Lower leg skin (tissue), 3 donors: ENCODE measurements around the gene ATP8B4.
"Not testable (repeated sequence)": the region's sequence is repeated elsewhere in the genome, so short reads cannot be mapped to it uniquely, and the experiment has no call there.

Experiments
- CTCF ChIP-seq, 3 donors: fragments of 450-650 bp; IDR thresholded peaks; one replicate each; pipeline ENCODE4 v1.5.1; 2016; ENCODE audit warnings: antibody characterized with exemption in 3 of 3, mild to moderate bottlenecking in 3 of 3, moderate library complexity in 2 of 3
- POLR2A ChIP-seq, 2 donors: fragments of 450-650 bp; IDR thresholded peaks; one replicate each; pipeline ENCODE4 v1.6.1; 2016 to 2017; ENCODE audit warnings: antibody characterized with exemption in 2 of 2, mild to moderate bottlenecking in 1 of 2, moderate library complexity in 1 of 2

- TF ChIP-seq CTCF, POLR2A (IDR thresholded peaks at IDR 0.05): not testable (repeated sequence)
Observed at GRCh38 chr15:50089386-50089785, 29.6 kb downstream of the ATP8B4 start.
